NT2/D1 (cell line): ENCODE measurements around the gene ALAD.

Experiments used
- YY1 ChIP-seq: IDR thresholded peaks from 2 replicates; pipeline ENCODE4 v1.6.1; 2011; ENCODE audit not compliant: insufficient read length, insufficient read depth
- ZNF274 ChIP-seq: IDR thresholded peaks from 2 replicates; pipeline ENCODE4 v1.6.1; 2011; ENCODE audit warnings: mild to moderate bottlenecking, low read depth, low read length

GRCh38 chr9:113449376-113449775 is 48.3 kb upstream of the ALAD start:
- TF ChIP-seq ZNF274 (no peak), YY1 (no peak)
